Stimulated activated CD8-positive, alpha-beta memory T cell treated with anti-CD3 and anti-CD28 coated beads, Interleukin-4, amount 100 ng/mL, for 4 hours (primary cell): ENCODE measurements around the gene TCFL5.

Source experiments
- DNase-seq, 2 donors: peaks; one replicate each; pipeline ENCODE4 v3.0.0-alpha.2; 2020; ENCODE audit warnings: low read depth in 2 of 2, low spot score in 1 of 2

The TCFL5 gene

GRCh38 chr20:62861726-62862336, at the start of gene TCFL5:
TSS of gene TCFL5 (minus strand) at chr20:62861822. CDS start at chr20:62861670, 152 bp downstream.
- peak; percentile 82 to 93 for DNase-seq

DNA sequence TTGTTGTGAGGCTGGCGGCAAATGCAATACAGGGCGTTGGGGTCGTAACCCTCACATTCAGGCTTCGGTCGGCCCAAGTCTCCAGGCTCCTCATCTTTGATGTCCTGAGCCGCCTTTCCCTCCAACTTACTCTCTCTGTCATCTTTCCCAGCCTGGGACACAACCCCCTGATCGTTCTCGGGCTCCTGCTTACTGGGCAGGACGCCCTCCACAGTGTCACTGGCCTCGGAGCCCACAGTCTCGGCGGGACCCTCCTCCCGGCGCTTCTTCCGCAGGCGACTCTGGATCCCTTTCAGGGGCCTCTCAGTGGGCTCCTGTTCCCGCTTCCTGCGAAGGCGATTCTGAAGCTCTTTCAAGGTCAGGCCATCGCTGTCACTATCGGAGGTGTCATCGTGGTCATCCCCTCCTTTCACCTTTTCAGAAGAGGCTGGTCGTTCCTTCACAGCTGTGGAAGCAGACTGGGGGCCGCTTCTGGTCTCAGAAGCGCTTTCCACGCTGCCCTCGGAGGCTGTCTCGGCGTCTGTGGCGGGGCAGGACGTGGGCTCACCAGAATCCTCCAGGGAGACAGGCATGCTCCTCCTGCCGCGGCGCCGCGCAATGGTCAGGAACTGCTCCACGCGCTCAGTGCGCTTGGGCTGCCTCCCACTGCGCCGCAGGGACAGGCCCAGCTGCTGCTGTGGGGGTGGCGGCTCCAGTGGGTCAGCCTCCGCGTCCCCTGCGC, 49.3 kb upstream of the TCFL5 start:
- DNase-seq: no peak

DNA sequence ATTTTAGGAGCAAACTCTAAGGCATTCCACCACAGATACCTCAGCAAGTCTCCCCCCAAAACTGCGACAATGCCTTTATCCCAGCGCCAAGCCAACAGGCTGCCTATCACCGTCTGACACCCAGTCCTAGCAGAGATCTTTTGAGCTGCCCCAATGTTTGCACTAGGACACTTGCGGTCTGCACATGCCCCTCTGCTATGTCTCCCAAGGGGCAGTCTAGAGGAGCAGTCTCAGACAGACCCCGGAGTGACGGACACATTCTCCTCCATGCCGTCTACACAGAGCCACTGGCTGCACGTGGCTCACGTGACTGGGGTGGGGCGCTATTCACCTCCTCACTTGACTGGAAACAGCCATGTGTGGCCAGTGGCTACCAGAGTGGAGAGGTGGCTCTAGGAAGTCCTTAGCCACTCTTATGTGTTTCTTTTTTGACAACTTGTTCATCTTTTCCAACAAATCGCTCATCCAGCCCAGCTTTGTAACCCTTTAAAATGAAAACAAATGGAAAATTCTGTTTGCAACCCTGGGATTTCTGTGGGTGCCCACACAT, 48.7 kb upstream of the TCFL5 start:
- no peak for DNase-seq

- no peak for DNase-seq
These were observed 47.6 kb upstream of the TCFL5 start for GRCh38 chr20:62908971-62909791.

DNA sequence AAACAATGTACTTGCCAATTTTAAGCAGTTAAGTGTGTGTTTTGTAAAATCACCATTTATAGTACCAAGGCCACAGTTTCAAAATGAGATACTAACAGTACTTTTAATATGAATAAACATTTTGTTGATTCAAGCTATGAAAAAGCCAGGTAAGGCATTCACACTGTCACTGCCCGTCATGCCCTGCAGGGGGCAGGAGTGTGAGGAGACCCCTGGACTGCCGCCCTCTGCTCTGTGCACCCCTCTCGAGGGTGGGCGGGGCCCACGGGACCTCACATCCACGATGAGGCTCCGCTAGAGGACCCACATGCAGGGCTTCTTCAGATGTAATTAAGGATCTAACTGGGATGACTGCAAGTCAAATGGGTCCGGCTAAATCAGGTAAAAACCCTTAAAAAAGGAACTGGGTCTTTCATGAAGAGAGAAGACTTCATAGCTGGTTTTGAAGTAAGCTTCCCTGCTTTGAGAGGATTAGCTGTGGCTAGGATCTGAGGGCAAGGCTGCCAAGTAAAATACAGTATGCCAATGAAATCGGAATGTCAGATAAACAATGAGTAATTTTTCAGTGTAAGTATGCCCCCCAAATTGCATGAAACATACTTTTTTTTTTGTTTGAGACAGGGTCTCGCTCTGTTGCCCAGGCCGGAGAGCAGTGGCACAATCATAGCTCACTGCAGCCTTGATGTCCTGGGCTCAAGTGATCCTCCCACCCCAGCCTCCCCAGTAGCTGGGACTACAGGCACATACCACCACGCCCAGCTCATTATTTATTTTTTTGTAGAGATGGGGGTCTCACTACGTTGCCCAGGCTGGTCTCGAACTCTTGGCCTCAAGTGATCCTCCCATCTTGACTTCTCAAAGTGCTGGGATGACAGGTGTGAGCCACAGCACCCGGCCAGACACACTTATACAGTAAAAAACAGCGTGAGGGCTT, 46.0 kb upstream of the TCFL5 start:
- no peak for DNase-seq

- no peak for DNase-seq
These were observed 45.2 kb upstream of the TCFL5 start for GRCh38 chr20:62906647-62907375.

- DNase-seq: no peak
These were observed 44.6 kb upstream of the TCFL5 start for GRCh38 chr20:62906209-62906608.

DNA sequence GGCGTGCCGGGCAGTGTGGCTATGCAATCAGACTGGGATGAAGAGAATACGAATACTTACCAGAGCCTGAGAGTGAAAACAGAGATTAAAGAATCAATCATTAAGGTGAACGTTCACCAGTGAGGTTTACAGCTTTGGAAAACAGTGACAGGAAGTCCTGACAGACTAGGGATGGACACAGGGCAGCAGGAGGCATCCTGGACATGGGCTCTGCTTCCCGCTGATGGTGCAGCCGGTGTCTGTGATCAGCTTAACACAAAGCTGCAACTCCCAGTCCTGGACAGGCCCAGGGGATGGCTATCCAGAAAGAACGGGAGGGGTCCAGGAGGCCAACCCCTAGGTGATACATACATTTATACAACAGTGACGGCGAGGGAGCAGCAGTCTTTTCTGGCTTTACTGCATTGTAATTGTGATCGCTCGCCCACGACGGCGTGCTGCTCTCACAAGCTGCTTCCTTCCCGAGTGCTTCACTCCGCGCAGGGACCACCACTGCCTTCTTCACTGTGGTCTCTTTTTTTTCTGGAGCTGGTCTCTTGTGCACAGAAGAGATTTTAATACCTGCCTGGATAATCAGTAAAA, 44.0 kb upstream of the TCFL5 start:
- no peak for DNase-seq

GRCh38 chr20:62902926-62903615, 41.4 kb upstream of the TCFL5 start:
- DNase-seq: no peak

- no peak for DNase-seq
These were observed 40.3 kb upstream of the TCFL5 start for GRCh38 chr20:62901891-62902290.

GRCh38 chr20:62900692-62901584, 39.3 kb upstream of the TCFL5 start:
- DNase-seq: no peak

- DNase-seq: peak; percentile 42 to 47
These were observed 38.5 kb upstream of the TCFL5 start for GRCh38 chr20:62900052-62900691.

- DNase-seq: no peak
These were observed 38.0 kb upstream of the TCFL5 start for GRCh38 chr20:62899633-62900051.

DNA sequence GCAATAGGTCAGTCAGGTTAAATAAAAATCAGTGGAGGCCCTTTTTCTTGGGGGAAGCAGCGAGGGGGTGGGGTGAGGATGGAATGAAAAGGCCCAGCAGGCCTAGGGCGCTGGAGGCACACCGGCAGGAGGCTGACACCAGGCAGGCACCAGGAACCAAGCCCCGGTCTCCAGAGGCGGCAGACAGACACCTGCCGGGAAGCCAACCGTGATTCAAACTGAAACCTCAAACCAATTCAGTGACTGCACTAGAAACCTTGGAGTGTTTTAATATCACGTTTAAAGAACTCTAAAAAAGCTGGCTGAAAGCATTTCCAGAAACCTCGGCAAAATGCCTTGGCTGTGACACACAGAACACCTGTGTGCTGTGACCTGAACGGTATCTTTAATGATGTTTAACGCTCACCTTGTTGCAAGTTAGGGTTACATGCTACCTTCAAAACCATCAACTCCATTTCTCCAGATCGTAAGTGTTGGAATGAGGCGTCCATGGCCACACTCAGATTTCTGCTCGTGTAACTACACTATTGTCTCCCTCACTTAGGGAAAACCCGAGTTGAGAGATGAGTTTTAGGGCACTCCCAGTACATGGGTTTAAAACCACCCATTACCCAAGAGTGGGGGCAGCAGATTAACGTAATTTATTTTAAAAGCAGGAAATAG, 37.5 kb upstream of the TCFL5 start:
- no peak for DNase-seq

DNA sequence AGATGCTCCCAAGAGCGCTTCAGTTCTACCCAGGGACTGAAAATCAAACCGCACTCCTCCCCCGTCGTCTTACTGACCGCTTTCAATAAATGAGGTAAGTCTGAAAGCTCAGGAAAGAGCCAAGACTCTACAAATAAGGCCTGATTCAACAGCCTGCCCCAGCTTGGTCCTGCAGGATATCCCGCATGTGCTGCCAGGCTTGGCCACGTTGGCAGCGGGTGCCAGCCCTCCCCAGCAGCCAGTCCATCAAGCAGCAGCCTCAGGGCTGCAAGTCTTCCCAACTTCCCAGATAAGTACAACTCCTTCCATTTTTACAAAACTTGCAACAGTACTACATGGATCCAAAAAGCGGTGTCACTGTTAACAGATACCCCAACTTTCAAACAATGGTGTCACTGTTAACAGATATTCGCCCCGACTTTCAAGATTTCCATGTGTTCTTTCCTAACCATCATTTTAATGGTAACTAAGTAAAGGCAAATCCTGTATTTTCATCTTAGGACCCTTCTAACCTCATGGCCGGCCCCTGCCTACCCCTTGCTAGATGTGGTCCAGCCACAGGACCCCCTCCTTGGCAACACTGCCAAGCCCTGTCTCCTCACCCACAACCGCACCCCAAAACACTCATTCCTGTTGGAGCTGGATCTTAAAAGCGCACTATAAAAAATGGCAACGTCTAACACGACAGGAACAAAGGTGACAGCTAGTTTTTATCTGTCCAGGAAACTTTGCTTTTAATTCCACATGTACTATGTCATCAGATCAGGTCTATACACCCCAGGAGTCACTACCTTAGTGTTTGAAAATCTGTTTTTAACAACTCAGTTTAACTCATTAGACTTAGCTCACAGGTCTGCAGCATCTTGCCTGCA, 36.7 kb upstream of the TCFL5 start:
- no peak for DNase-seq

DNA sequence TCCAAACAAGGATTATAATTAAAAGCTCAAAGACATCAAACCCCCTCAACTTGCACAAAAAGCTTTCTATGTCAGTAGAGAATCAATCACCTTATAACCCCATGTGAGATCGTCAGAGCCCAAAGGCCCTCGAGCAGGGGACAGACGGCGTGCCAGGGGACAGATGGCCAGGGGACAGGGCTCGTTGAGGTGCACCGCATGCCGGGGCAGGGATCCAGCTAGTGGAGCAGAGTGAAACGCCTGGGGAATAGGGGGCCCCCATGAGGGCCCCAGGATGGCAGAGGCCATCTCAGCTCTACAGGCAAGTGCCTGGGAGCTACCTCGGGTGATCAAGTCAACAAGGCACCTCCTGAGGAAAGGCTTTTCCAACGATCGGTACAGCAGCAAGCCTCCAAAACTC, 36.0 kb upstream of the TCFL5 start:
- DNase-seq: no peak
